Measurements from ENCODE around the gene PLVAP.

The PLVAP gene, protein sequence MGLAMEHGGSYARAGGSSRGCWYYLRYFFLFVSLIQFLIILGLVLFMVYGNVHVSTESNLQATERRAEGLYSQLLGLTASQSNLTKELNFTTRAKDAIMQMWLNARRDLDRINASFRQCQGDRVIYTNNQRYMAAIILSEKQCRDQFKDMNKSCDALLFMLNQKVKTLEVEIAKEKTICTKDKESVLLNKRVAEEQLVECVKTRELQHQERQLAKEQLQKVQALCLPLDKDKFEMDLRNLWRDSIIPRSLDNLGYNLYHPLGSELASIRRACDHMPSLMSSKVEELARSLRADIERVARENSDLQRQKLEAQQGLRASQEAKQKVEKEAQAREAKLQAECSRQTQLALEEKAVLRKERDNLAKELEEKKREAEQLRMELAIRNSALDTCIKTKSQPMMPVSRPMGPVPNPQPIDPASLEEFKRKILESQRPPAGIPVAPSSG

GRCh38 chr19:17376935-17377600 is at the start of gene PLVAP:
PLVAP (minus strand) TSS chr19:17377342; CDS start chr19:17377288, 54 bp downstream.
- no peak for DNase-seq (ENCODE audit: low read depth in 4 of 4, low spot score in 1 of 4)

- no peak for DNase-seq (ENCODE audit: low read depth in 4 of 4, low spot score in 1 of 4)
Observed at GRCh38 chr19:17424743-17425365, 47.7 kb upstream of the PLVAP start.

GRCh38 chr19:17423429-17424208 is 46.5 kb upstream of the PLVAP start:
- DNase-seq (ENCODE audit: low read depth in 4 of 4, low spot score in 1 of 4), result no peak

GRCh38 chr19:17421942-17422341 is 44.8 kb upstream of the PLVAP start:
- no peak for DNase-seq (ENCODE audit: low read depth in 4 of 4, low spot score in 1 of 4)

DNA sequence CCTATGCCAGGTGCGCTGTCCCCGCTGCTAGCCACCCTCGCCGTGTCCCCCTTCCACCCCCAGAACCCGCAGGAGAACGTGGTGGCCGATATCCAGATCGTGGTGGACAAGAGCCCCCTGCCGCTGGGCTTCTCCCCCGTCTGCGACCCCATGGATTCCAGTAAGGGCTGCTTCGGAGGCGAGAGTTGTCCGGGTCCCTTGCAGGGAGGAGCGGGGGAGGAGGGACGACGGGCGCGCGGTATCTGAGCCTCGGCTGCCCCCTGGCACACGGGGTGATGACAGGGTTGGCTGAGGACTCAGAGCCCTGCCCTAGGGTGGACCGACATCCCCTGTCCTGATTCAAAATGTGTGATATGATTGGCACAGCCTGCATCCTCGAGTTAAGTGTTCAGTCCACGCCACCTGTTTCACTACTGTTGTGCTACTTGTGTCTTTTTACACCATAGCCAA is 43.4 kb upstream of the PLVAP start:
- DNase-seq (ENCODE audit: low read depth in 4 of 4, low spot score in 1 of 4), result no peak

- DNase-seq (ENCODE audit: low read depth in 4 of 4, low spot score in 1 of 4), result peak; percentile 82 to 92 (median 91)
Observed at GRCh38 chr19:17419621-17420474, 42.7 kb upstream of the PLVAP start, which contains the start of gene MVB12A. MVB12A (plus strand) TSS chr19:17420047; CDS start chr19:17420136, 89 bp downstream.

DNA sequence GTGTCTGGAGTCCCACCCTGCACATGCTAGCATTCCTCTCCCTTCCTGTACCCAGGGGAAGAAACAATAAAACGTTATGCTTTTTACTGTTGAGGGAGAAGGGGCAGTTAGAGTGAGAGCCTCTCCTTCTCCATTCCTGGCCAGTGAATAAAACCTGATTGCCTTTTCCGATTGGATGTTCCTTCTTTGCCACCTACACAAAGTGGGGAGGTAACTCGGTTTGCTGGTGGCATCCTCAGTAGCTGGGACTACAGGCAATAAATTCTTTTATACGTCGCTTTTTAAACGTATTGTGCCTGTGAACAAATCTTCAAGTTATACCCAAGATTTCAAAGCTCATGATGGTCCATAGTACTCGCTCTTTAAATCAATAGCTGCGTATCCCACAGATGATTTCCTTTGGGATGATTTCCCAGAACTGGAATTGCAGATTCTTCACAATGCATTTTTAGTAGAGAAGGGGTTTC is 42.0 kb upstream of the PLVAP start:
- DNase-seq (ENCODE audit: low read depth in 4 of 4, low spot score in 1 of 4), result no peak

DNA sequence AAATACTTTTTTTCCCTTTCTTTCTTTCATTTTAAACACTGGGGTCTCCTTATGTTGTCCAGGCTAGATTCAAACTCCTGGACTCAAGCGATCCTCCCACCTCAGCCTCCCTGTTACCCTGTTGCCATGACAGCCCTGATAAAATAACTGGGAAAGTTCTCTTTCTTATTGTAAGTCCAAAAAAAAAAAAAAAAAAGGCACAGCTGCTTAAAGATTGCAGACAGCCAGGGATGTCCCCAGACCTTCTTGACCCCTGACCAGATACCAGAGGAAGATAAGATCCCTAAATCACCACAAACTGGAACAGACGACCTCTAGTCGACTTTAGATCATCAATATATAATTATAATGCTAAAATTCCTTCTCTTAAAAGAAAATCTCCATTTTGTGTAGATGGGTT is 41.6 kb upstream of the PLVAP start:
- DNase-seq (ENCODE audit: low read depth in 4 of 4, low spot score in 1 of 4), result no peak

DNA sequence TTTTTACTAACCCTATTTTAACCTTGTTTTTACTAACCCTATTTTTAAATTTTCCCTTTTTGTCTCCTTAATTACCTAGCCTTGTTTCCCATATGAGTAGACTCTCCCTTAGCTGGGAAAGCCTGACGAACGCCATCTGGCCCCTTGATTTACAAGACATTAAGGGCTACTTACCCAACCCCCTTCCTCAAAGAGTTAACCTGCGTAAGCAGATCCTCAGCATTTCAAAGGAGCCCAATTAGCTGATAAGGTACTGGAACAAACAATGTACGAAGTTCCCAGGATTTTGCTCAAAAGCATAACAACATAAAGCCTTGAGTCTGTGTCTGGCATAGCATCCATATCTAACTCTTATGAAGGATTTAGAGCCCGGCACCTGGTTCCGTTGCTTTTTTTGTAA is 38.0 kb upstream of the PLVAP start:
- DNase-seq (ENCODE audit: low read depth in 4 of 4, low spot score in 1 of 4), result no peak

DNA sequence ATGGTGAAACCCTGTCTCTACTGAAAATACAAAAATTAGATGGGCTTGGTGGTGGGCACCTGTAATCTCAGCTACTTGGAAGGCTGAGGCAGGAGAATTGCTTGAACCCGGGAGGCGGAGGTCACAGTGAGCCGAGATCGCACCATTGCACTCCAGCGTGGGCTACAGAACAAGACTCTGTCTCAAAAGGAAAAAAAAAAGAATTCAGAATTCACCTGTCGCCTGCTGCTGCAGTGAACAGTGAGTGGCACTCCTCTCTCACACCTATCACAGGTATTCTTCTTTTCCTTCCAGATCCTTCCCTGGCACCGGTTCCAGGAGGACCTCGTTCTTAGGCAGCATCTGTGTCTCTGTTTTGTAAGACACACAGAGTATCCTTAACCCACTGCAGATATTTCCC is 37.0 kb upstream of the PLVAP start:
- DNase-seq (ENCODE audit: low read depth in 4 of 4, low spot score in 1 of 4), result no peak

- DNase-seq (ENCODE audit: low read depth in 4 of 4, low spot score in 1 of 4), result no peak
Observed at GRCh38 chr19:17411801-17412200, 34.7 kb upstream of the PLVAP start.

GRCh38 chr19:17409990-17410389 is 32.8 kb upstream of the PLVAP start:
- no peak for DNase-seq (ENCODE audit: low read depth in 4 of 4, low spot score in 1 of 4)

DNA sequence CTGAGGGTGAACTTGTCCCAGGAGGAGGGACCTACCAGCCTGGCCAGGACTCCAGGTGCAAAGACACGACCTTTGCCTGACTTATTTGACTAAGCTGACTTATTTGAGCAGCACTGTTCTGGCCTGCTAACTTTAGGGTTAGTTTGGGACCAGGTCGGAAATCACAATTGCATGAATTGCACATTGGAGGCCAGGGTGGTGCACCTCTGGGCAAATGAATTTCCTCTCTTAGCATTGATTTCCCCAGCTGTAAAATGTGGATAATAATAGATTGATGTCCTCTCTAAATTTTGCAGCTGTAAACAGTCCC is 29.7 kb upstream of the PLVAP start:
- no peak for DNase-seq (ENCODE audit: low read depth in 4 of 4, low spot score in 1 of 4)

GRCh38 chr19:17406046-17406886 is 29.1 kb upstream of the PLVAP start:
- DNase-seq (ENCODE audit: low read depth in 4 of 4, low spot score in 1 of 4), result no peak

DNA sequence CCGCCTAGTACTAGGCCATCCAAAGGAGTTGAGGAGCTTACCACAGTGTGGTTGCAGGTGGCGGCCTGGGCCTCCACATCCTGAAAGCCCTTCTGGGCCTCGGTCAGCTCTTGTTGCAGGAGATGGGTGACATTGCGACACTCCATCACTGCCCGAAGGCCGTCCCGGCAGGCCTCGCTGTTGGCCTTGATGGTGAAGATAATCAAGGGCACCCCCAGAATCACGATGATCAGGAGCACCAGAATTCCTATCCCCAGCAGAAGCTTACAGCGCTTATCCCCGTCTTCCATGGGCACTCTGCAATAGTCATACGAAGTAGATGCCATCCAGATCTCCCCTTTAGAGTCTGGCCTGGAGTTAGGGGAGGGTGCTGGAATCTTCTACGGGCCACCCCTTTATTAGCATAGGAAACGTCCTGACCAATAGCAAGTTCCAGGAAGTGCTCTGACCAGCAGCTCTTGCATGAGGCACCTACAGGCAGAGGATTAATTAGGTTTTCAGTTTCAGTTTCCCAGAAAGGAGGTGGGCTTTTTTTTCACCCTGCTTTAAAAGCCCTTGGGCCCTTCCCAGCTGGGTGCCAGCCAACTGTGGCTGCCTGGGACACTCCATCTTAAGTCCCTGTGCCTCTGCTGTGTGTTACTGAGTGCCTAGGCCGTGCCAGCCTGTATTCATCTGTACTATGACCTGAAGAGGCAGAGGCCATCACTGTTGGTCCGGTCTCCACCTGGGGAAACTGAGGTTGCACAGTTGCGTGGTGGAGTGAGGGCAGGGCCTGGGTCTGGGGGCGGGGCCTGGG is 28.3 kb upstream of the PLVAP start, which contains the start of gene BST2:
Gene BST2 (minus strand): TSS at position 381 of the 796 bp plus-strand sequence. CDS start 55 bp downstream, at position 326.
- DNase-seq (ENCODE audit: low read depth in 4 of 4, low spot score in 1 of 4), result peak in 1 of 4 experiments; percentile 36

GRCh38 chr19:17404621-17405249 is 27.6 kb upstream of the PLVAP start:
- no peak for DNase-seq (ENCODE audit: low read depth in 4 of 4, low spot score in 1 of 4)

GRCh38 chr19:17404015-17404414 is 26.9 kb upstream of the PLVAP start:
- DNase-seq (ENCODE audit: low read depth in 4 of 4, low spot score in 1 of 4), result no peak
